Ovary (tissue), 3 donors: ENCODE data around the gene CAMTA1.

ENCODE experiments used
- CTCF ChIP-seq, 3 donors: fragments of 450-650 bp in 2 of 3; fragments of 200-600 bp in 1 of 3; IDR thresholded peaks; one replicate each; pipeline versions ENCODE4 v1.5.1 to v1.8.0; 2016 to 2022; ENCODE audit warnings: antibody characterized with exemption in 3 of 3, mild to moderate bottlenecking in 1 of 3
- EP300 ChIP-seq: sonication (generic); formaldehyde crosslinking; IDR thresholded peaks from one replicate; pipeline ENCODE4 v1.6.1; 2017; ENCODE audit warnings: antibody characterized with exemption
- POLR2A ChIP-seq: fragments of 450-650 bp; IDR thresholded peaks from one replicate; pipeline ENCODE4 v1.6.1; 2017; ENCODE audit warnings: antibody characterized with exemption, mild to moderate bottlenecking, moderate library complexity
- donor health status: DM: no; HTN: no; CAD: no.

GRCh38 chr1:6963912-6964307, 178.7 kb downstream of the CAMTA1 start:
- TF ChIP-seq POLR2A, result no peak
- no peak for TF ChIP-seq CTCF (IDR thresholded peaks at IDR 0.05)
- no peak for TF ChIP-seq EP300
